Activated CD8-positive, alpha-beta memory T cell treated with anti-CD3 and anti-CD28 coated beads, Interleukin-2, amount 50 U/mL, for 1 hour (primary cell): Measurements from ENCODE around the gene RBM42.

Source experiments
- DNase-seq: peaks from one replicate; pipeline ENCODE4 v3.0.0-alpha.2; 2020; ENCODE audit errors: extremely low read depth

The RBM42 gene

GRCh38 chr19:35621708-35622107 is 7.1 kb upstream of the RBM42 start:
- DNase-seq = no peak

DNA sequence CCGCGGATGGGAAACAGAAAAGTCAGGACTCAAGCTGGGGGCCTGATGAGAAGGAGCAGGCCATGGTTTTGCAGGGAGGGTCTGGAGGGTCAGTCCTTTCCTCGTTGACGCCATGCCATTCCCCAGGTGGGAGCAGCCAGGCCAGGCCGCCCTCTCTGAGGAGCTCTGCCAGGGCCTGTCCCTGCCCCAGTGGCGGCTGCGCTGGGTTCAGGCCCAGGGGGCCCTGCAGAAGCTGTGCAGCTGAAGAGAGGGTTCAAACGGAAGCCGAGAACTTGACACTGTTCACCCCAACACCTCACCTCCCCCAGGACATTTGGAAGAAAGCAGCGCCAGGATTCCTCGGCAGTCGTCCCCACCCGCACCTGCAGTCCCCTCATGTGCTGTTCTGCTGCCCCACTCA is 6.1 kb upstream of the RBM42 start:
- DNase-seq = no peak

GRCh38 chr19:35623327-35624010 is 5.4 kb upstream of the RBM42 start:
- no peak for DNase-seq

GRCh38 chr19:35628264-35628564 is 622 bp upstream of the RBM42 start:
- DNase-seq = no peak

DNA sequence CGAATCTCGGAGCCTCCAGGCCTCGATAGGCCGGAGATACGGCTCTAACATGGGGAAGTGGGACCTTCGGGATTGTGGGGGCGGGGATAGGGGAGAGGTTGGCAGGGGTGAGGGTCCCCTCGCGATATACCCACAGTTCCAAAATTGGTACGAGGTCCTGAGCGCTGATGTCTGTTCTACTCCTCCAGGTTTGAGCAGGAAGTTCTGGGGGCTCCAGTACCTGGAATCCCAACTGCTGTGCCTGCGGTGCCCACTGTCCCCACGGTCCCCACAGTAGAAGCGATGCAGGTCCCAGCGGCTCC is 447 bp downstream of the RBM42 start:
- no peak for DNase-seq

- no peak for DNase-seq
Observed at GRCh38 chr19:35633727-35634440, 5.0 kb downstream of the RBM42 start.

DNA sequence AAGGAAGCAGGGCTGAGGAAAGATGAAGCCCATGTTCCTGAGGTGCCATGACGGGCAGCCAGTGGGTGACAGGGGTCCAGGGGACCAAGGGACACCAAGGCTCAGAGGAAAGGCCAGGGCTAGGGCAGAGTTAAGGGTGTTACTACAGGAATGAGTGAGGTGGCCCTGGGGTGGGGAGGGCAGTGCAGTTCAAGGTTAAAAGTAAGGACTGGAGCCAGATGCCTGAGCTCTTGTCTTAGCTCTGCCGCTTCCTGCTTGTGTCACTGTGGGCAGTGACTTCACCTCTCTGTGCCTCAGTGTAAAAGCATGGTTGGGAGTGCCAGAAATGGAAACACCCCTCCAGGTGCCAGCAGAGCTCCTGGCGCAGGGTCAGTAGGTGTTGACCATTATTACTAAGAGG is 7.8 kb downstream of the RBM42 start:
- no peak for DNase-seq

DNA sequence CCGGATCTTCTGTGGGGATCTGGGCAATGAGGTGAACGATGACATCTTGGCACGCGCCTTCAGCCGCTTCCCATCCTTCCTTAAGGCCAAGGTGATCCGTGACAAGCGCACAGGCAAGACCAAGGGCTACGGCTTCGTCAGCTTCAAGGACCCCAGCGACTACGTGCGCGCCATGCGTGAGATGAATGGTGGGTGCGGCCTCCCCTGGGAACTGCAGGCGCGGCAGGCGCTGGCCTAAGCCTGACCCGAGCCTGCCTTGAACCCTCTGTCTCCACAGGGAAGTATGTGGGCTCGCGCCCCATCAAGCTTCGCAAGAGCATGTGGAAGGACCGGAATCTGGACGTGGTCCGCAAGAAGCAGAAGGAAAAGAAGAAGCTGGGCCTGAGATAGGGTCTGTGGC is 8.3 kb downstream of the RBM42 start:
- DNase-seq = no peak

DNA sequence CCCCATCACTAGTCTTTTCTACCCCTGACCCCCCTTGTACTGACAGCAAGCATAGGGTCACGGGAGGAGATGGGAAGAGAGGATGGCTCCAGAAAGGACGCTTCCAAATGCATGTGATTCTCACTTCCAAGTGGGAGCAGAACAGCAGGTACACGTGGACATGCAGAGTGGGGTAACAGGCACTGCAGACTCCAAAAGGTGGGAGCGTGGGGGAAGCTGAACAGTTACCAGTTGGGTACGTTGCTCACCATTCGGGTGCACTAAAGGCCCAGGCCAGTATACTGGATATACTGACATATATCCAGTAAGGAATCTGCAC is 10.4 kb downstream of the RBM42 start:
- no peak for DNase-seq

- no peak for DNase-seq
Observed at GRCh38 chr19:35639863-35640262, 11.0 kb downstream of the RBM42 start.

- DNase-seq = no peak
Observed at GRCh38 chr19:35641515-35642151, 12.8 kb downstream of the RBM42 start, which contains the start of gene ETV2. Gene ETV2, plus strand, starts transcription at chr19:35641745. Its CDS starts 716 bp downstream, at chr19:35642461.

DNA sequence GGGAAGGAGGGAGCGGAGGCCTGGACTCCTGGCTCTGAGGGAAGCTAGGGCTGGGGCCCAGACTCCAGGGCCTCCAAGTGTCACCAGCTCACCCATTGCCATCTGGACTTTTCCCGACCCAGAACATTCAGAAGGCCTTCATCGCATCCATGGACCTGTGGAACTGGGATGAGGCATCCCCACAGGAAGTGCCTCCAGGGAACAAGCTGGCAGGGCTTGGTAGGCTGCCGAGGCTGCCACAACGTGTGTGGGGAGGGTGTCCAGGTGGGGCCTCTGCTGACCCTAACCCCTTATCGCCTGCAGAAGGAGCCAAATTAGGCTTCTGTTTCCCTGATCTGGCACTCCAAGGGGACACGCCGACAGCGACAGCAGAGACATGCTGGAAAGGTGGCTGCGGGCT is 13.5 kb downstream of the RBM42 start:
- no peak for DNase-seq

DNA sequence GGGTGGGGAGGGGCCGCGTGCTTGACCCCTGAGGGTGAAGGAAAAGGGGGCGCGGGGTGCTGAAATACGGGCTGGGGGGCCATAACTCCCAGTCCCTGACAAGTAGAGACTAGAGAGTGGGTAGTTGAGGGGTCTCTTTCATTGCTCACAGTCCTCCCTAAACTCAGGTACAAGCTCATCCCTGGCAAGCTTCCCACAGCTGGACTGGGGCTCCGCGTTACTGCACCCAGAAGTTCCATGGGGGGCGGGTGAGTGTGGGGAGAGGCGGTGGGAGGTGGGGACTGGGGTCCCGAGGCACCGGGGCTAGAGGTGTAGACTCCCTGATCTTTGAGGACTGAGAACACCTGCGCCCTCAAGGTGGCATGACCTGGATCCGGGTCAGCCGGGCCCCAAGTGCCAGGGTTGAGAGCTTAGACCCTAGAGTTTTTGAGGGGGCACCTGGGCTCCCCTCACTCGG is 14.0 kb downstream of the RBM42 start:
- DNase-seq = no peak

GRCh38 chr19:35643255-35644205 is 14.7 kb downstream of the RBM42 start:
- peak; percentile 45 for DNase-seq

GRCh38 chr19:35644206-35644986 is 15.6 kb downstream of the RBM42 start:
- peak; percentile 85 for DNase-seq

GRCh38 chr19:35644987-35645679 is 16.3 kb downstream of the RBM42 start:
- DNase-seq = no peak

DNA sequence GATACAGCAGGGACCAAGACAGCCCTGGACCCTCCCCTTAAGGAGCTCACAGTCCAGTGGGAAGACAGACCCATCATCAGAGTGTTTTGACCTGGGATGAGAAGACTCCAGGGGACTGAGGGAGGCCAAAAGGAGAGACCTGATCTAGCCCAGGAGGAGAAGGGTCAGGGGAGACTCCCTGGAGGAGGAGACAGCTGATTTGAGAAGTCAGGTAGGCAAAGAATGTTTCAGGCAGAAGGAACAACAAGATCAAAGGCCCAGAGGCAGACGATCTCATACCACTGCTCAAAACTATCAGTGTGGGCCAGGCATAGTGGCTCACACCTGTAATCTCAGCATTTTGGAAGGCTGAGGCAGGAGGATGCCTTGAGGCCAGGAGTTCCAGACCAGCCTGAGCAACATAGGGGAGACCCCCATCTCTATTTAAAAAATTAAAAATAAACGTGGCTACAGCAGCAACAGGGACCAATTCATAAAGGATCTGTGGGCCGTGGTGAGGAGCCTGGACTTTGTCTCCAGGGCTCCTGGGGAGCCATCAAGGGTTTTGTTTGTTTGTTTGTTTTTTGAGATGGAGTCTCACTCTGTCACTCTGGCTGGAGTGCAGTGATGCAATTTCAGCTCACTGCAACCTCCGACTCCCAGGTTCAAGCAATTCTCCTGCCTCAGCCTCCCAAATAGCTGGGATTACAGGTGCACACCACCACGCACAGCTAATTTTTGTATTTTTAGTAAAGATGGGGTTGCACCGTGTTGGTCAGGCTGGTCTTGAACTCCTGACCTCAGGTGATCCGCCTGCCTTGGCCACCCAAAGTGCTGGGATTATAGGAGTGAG is 17.1 kb downstream of the RBM42 start:
- no peak for DNase-seq

GRCh38 chr19:35648017-35648961 is 19.5 kb downstream of the RBM42 start, which contains the start of gene COX6B1:
Gene COX6B1, plus strand, starts transcription at chr19:35648323. Its CDS starts 2,921 bp downstream, at chr19:35651244.
- peak; percentile 88 for DNase-seq

- DNase-seq = no peak
Observed at GRCh38 chr19:35650581-35650980, 21.7 kb downstream of the RBM42 start.
